HG03354 (cell line): ENCODE data around the gene TPST1.
"Not testable (repeated sequence)": the region's sequence is repeated elsewhere in the genome, so short reads cannot be mapped to it uniquely, and the experiment has no call there.

Experiments used
- ATAC-seq: cut with Tn5 transposase; IDR thresholded peaks from one replicate; pipeline ENCODE4 v1.9.1; 2021; ENCODE audit warnings: mild to moderate bottlenecking; ENCODE audit not compliant: unreplicated experiment, poor library complexity, severe bottlenecking

TPST1 gene

GRCh38 chr7:66186991-66187390 lies 18.1 kb upstream of the TPST1 start:
- no peak for ATAC-seq

GRCh38 chr7:66187905-66188304 lies 17.2 kb upstream of the TPST1 start:
- no peak for ATAC-seq

- no peak for ATAC-seq
Measured at GRCh38 chr7:66188645-66189044, 16.5 kb upstream of the TPST1 start.

GRCh38 chr7:66189695-66190503 lies 15.2 kb upstream of the TPST1 start:
- no peak for ATAC-seq

- ATAC-seq, result no peak
Measured at GRCh38 chr7:66190504-66190857, 14.7 kb upstream of the TPST1 start.

GRCh38 chr7:66193146-66193725 lies 11.9 kb upstream of the TPST1 start:
- ATAC-seq, result no peak

- ATAC-seq, result no peak
Measured at GRCh38 chr7:66198469-66198868, 6.7 kb upstream of the TPST1 start.

GRCh38 chr7:66198956-66199355 lies 6.2 kb upstream of the TPST1 start:
- no peak for ATAC-seq

- ATAC-seq, result no peak
Measured at GRCh38 chr7:66202441-66202840, 2.7 kb upstream of the TPST1 start.

GRCh38 chr7:66205741-66206090 lies 582 bp downstream of the TPST1 start:
- ATAC-seq, result peak; percentile 6

GRCh38 chr7:66206119-66206933 lies 1.2 kb downstream of the TPST1 start:
- ATAC-seq, result no peak

- ATAC-seq, result no peak
Measured at GRCh38 chr7:66206934-66207240, 1.8 kb downstream of the TPST1 start.

- no peak for ATAC-seq
Measured at GRCh38 chr7:66207540-66207939, 2.4 kb downstream of the TPST1 start.

GRCh38 chr7:66211429-66211828 lies 6.3 kb downstream of the TPST1 start:
- ATAC-seq, result no peak

- ATAC-seq, result no peak
Measured at GRCh38 chr7:66213637-66214036, 8.5 kb downstream of the TPST1 start.

GRCh38 chr7:66216687-66217086 lies 11.6 kb downstream of the TPST1 start:
- no peak for ATAC-seq

- no peak for ATAC-seq
Measured at GRCh38 chr7:66219805-66220204, 14.7 kb downstream of the TPST1 start.

GRCh38 chr7:66221442-66221841 lies 16.3 kb downstream of the TPST1 start:
- ATAC-seq, result no peak

GRCh38 chr7:66227808-66228207 lies 22.7 kb downstream of the TPST1 start:
- ATAC-seq, result no peak

- ATAC-seq, result not testable (repeated sequence)
Measured at GRCh38 chr7:66231326-66232216, 26.4 kb downstream of the TPST1 start.
